Thyroid gland (tissue), 4 donors: ENCODE results near the gene CFAP58.

ENCODE experiments used
- POLR2A ChIP-seq, 2 donors: fragments of 450-650 bp; IDR thresholded peaks; one replicate each; pipeline ENCODE4 v1.6.1; 2017; ENCODE audit warnings: antibody characterized with exemption in 2 of 2, mild to moderate bottlenecking in 2 of 2, moderate library complexity in 1 of 2
- TF ChIP-seq, protein P1 (sequence below), 6 experiments: fragments of 200-600 bp in 3 of 6; fragments of 450-650 bp in 3 of 6; sonication (generic) in 3 of 6; IDR thresholded peaks; one replicate each; pipeline ENCODE4 v1.5.1; 2016 to 2019; ENCODE audit warnings: antibody characterized with exemption in 6 of 6, mild to moderate bottlenecking in 2 of 6, inconsistent platforms in 1 of 6, moderate library complexity in 1 of 6

- TF ChIP-seq, protein P1, sequence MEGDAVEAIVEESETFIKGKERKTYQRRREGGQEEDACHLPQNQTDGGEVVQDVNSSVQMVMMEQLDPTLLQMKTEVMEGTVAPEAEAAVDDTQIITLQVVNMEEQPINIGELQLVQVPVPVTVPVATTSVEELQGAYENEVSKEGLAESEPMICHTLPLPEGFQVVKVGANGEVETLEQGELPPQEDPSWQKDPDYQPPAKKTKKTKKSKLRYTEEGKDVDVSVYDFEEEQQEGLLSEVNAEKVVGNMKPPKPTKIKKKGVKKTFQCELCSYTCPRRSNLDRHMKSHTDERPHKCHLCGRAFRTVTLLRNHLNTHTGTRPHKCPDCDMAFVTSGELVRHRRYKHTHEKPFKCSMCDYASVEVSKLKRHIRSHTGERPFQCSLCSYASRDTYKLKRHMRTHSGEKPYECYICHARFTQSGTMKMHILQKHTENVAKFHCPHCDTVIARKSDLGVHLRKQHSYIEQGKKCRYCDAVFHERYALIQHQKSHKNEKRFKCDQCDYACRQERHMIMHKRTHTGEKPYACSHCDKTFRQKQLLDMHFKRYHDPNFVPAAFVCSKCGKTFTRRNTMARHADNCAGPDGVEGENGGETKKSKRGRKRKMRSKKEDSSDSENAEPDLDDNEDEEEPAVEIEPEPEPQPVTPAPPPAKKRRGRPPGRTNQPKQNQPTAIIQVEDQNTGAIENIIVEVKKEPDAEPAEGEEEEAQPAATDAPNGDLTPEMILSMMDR (IDR thresholded peaks at IDR 0.05): no peak
- no peak for TF ChIP-seq POLR2A (IDR thresholded peaks at IDR 0.05)
These were observed 81.0 kb downstream of the CFAP58 start for GRCh38 chr10:104434601-104435000.
